Measurements from ENCODE around the gene BTBD17.

The BTBD17 gene

DNA sequence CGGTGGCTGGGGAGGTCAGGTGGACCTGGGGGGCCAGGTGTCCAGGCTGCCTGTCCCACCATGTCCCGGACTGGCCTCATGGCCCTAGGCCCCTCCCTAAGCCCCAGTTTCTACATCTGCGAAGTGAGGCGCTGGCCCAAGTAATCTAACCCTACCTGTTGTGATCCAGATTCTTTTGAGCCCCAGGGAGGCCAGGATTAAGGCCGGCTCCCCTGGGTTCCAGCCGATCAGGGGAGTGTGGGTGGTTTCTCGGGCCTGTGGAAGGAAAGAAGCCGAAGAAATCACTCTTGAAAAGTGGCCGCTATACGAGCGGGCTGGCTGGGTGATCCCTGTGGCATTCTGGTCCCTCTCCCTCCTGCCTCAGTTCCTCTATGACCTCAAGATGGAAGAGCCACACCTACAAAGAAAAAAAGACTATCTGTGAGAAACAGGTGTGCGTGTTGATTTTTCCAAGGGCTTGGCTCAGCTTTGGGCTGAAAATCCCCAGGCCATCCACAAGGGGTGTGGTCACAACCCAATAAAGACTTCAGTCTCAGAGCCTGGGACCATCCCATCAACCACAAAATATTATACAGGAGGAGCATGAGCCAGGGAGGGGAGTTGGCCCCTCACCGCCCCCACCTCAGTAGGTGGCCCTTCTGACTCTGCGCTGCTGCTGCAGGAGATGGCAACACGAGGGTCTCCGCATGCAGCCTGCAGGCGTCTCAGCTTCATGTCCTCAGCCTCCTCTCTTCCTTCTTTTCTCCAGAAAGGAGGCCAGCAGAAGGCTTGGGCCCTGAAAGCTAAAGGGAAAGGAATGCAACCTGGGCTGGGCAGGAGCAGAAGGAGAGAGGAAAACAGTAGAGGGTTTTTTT lies 25.9 kb upstream of the BTBD17 start:
- FAIRE-seq = no peak

DNA sequence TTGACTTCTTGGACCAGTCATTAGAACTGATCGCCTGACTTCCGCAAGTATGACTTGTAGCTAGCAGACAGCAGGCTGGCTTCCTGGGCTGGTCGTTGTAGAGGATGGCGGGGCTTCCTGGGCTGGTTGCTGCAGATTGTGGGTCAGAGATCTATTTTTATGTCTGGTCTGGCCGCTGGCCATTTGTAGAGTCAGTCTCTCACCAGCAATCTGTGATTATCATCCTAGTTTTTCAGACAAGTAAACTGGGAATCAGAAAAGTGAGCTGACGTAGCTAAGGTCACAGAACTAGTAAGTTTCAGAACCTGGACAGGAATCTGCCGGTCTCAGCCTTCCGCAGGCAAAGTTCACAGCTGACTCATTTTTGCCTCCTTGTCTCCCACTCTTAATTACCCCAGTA lies 24.7 kb upstream of the BTBD17 start:
- FAIRE-seq = no peak

DNA sequence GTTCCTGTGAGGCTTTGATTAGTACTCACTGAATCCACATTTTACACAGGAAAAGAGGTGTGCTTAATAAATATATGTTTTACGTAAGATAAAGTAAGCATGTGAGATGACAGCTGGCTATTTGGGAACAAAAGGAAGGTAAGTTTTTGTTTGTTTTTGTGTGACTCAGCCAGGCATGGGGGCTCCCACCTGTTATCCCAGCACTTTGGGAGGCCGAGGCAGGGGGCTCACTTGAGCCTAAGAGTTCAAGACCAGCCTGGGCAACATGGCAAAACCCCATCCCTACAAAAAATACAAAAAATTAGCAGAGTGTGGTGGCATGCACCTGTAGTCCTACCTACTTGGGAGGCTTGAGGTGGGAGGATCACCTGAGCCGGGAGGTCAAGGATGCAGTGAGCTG lies 23.5 kb upstream of the BTBD17 start:
- no peak for FAIRE-seq

DNA sequence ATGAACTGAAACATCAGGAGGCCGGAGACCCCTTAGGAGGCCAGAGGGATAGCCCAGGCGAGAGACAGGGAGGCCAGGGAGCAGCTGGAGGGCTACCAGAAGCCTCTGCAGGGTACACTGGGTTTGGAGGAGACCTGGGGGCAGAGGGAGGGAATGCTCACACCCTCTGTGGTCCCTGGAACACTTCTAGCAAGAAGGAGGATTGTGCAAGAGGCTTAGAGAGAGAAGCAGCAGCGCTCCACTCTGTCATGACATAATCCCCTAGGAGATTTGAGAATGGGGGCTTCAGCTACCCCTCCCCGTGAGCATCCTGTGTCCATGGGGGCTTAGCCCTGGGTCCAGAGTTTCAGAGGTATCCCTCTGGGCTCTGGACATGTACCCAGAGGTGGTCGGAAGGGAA lies 21.5 kb upstream of the BTBD17 start:
- FAIRE-seq = no peak

DNA sequence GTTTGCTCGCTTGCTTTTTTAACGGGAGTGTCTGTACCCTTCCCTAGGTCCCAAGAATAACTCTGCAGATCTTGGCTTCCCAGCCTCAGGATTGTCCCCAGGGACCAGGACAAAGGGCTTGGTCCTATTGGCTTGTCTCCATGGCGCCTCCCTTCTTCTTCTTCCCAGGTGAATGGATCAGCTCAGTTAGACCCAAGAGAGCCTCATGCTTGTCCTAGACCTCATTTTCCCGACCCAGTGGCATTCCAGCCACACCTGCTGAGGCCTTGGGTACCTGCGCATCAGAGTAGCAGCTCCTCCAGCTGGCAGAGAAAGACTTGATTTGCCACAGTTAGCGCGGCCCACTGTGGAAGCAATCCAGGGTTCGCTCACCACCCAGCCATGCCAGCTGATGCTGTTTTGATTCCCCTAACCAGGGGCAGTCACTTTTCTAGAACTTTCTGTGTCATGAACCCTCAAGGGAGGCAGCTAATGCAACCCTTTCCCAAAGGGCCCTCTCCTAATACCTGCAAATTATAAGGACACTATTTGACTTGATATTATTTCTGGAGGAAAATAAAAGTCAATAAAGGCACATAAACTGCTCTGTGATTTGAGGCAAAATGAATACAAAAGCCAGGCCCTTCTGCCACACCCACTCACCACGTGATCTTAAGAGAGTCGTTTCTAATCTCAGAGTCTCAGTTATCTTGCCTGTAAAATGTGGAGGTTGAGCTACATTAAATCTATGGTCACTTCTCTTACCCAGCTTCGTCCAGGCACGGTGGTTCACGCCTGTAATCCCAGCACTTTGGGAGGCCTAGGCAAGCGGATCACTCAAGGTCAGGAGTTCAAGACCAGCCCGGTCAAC lies 19.5 kb upstream of the BTBD17 start:
- FAIRE-seq = no peak

DNA sequence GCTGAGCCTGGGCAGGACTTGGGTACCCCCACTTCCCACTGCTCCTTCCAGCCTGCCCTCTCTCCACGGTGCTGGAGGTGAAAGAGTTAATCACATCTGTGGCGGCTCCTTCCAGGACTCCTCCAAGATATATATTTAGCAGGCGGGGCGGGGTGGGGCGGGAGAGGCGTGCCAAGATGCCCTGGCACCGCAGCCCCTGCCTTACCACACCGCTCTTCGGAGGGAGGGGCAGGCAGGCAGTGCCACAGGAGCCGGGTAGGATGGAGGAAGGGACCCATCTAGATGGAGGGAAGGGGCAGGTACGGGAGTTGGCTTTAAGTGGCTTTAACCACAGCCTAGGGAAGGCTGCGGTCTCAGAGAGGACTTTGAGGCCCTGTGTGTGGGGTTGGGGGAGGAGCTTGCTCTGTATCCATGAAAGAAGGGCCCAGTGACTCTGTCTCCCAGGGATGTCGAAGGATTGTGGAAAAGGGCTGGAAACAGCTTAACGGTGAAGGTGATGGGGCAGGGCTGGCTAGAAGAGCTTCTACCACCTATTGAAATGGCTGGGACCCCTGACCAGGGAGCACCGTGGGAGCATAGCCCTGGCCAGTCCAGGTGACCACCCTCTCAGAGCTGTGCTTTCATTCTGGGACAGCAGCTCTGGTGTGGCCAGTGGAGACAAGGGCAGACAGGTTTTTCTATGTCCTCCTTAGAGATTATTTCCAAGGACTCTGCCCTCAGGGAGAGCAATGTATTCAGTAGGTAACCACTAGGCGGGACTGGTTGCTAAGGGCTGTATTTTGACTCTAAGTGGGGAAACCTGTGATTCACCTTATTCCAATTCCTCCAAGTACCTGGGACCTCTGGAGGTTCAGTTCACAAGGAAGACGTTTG lies 18.7 kb upstream of the BTBD17 start:
- FAIRE-seq = no peak

DNA sequence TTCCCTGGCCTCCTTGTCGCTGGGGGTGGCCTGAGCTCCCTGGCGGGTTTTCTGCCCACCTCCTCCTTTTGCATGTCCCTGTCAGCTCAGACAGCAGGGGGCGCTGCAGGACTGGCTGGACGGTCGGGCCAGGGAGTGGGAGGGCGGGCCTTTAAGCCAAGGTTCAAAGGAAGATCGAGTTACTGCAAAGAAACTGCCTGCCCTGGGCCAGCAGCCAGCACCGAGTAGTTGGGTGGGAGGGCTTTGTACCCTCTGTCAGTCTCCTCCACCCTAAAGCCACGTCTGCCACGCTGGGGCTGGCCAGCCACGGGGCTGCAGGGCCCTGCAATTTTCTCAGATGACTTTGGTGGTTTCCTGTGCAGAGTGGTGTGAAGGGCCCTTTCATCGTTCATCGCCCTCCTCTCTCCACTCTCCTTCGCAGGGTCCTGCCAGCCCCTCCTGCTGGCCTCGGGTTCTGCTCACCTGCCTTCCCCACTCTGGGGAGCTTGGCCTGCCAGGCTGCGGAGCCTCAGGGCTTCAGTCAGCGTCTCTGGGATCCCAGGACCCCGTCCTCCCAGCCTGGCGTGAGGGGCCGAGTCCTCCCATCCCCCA lies 17.9 kb upstream of the BTBD17 start:
- no peak for FAIRE-seq

DNA sequence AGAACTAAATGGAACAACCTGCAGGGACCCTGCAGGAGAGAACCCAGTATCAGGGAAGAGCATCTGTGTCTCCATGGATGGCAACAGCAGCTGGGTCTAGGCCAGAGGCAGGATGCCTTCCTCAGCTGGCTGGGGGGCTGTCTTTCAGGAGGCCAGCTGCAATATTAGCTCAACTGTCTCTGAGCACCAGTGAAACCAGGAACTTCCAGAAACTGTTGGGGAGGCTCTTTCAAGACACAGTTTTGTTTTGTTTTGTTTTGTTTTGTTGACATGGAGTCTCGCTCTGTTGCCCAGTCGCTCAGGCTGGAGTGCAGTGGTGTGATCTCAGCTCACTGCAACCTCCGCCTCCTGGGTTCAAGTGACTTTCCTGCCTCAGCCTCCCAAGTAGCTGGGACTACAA lies 13.2 kb upstream of the BTBD17 start:
- no peak for FAIRE-seq

DNA sequence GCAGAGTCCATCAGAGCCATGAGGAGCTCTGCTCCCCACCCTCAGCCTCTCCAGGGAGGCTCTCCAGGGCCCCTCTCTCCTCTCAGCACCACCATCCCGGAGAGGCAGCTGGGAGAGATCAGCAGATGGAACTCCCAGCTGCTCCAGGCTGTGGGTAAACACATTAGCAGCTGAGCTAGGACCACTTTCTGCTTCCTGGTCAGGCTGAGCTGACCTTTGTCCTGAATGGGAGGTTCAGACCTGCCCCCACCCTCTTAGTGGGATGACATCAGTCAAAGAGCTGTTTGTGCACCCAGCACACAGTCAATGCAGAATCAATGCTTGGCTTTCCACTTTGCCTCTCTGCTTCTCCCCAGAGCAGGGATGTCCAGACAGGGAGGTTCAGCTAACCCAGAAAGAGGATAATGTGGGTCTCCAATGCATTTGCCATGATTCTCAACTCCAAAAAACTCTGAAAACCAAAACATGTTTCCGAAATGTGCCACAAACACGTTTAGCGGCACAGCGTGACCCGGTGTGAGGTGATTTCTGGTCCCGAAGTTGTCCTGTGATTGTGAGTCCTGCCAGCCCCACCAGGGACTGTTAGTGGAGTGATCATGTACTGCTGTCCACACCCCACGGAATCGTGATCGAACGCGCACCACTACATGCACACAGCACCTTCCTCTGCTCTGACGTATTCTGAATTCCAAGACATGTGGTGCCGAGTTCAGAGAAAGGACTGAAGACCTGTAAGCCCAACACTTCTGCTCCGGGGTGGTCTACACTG lies 12.4 kb upstream of the BTBD17 start:
- no peak for FAIRE-seq

DNA sequence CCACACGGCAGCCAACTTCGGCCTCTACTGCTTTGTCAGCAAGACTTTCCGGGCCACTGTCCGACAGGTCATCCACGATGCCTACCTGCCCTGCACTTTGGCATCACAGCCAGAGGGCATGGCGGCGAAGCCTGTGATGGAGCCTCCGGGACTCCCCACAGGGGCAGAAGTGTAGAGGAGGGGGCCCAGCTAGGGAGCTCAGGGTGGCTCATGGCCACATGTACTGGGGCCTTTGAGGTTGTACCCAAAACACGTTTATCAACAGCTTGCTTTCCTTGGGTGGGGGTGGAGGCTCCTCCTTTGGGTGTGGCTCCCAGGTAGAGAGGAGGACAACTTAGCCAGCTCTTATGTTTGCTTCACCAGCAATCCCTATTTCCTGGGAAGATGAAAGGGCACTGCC lies 10.8 kb upstream of the BTBD17 start:
- no peak for FAIRE-seq

DNA sequence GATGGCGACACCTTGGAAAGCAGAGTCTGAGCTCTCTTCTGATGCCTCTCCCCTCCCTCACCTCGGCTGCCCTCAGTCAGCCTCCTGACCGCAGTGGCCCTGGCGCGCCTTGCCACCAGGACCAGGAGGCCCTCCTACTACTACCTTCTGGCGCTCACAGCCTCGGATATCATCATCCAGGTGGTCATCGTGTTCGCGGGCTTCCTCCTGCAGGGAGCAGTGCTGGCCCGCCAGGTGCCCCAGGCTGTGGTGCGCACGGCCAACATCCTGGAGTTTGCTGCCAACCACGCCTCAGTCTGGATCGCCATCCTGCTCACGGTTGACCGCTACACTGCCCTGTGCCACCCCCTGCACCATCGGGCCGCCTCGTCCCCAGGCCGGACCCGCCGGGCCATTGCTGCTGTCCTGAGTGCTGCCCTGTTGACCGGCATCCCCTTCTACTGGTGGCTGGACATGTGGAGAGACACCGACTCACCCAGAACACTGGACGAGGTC lies 10.0 kb upstream of the BTBD17 start:
- no peak for FAIRE-seq

DNA sequence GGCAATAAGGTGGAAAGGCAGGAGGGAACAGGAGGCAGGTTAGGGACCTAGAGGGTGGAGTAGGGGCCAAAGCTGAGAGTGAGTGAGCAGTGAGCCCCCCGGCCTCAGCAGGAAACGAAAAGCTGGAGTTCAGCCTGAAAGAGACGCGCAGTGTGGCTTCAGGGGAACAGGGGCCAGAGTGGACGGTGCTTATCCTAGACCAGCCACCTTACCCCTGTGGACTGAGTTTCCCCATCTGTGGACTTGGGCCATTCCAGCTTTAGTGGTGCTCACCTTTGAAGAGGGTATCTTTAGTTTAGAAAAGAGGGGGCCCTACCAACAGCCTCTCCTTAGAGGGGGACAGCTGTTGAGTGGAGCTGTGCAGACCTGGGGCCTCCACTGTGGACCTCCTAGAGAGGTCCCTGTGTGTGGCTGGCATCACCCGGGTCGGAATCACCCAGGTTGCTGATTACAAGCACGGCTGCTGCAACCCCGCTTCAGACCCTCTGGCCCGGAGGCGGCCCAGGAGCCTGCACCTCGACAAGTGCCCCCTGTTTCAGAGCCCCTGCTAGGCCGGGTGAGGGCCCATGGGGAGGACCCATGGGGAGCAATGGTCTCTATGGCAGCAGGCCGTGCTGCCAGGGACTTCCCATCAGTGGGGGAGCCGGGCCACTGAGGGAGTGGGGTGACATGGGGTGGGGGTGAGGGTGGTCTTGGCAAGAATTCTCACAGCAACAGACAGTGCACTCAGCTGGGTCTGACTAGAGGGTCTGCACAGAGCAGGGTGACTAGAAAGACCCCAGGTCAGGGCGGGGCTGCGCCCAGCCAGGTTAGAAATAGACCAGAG lies 8.2 kb upstream of the BTBD17 start:
- FAIRE-seq = no peak

DNA sequence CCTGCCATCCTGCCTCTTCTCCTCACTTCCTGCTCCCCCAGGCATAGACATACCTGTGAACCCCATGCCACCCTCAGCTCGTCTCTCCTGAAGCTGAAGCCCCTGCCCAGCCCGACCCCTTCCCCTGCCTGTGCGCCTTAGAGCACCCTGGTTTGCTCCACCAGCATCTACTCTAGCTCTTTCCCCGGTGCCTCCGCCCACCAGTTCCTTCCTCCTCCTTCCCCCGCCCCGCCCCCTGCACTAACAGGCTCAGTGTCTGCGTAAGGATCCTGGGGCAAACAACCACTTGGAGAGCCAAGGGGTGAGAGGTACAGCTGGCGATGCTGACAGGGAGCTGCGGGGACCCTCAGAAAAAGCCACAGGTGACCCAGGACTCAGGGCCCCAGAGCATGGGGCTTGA lies 7.6 kb upstream of the BTBD17 start:
- FAIRE-seq = no peak

DNA sequence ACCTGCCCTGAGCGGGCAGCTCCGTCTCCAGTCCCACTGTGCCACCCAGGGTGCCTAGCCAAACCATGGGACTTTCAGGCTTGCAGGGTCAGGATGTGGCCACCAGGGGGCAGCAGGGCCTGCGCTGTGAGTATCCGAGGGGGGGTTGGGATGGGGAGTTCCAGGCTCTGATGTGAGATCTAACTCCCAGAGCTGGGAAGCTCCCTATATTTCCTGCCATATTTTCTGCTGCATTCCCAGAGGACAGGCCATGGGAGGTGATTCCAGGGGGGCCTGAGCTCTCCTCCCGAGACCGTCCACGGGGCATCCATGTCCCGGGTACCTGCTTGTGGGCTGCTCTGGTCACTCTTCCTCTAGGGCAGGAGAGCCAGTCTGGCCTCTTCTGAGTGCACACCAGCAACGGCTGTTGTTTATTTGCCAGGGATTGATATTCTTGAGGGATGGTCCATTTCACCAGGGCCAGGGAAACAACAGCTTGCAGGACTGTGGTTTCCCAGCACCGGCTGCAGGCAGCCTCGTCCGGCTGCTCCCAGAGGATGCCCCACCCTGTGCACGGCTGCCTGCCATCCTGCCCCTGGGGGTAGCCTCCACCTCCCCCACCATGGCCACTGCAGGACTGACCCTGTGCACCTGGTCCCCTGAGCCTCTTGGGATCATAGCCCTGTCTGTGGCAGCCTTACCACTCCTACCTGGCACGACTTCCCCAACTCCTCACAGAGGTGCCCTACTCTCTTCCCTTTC lies 6.8 kb upstream of the BTBD17 start:
- FAIRE-seq = no peak

DNA sequence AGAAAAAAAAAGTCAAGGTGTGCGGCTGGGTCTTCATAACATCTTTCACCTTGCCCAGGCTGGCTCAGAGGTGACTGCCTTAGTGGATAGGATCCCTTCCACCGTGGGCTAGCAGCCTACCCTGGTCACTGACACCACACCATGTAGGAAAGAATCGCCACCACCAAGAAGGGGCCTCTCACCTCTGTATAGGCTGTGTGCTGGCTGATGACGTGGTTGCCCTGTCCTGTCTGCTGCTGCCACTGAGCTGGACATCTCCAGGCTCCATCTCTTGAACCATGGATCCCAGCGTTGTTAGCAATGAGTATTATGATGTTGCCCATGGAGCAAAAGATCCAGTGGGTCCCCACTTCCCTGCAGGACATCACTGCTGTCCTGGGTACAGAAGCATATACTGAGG lies 5.5 kb upstream of the BTBD17 start, which contains the start of gene GPR142:
Gene GPR142, plus strand, starts transcription at position 301 of the 400 bp plus-strand sequence. CDS start 2,035 bp downstream, outside the sequence.
- no peak for FAIRE-seq

DNA sequence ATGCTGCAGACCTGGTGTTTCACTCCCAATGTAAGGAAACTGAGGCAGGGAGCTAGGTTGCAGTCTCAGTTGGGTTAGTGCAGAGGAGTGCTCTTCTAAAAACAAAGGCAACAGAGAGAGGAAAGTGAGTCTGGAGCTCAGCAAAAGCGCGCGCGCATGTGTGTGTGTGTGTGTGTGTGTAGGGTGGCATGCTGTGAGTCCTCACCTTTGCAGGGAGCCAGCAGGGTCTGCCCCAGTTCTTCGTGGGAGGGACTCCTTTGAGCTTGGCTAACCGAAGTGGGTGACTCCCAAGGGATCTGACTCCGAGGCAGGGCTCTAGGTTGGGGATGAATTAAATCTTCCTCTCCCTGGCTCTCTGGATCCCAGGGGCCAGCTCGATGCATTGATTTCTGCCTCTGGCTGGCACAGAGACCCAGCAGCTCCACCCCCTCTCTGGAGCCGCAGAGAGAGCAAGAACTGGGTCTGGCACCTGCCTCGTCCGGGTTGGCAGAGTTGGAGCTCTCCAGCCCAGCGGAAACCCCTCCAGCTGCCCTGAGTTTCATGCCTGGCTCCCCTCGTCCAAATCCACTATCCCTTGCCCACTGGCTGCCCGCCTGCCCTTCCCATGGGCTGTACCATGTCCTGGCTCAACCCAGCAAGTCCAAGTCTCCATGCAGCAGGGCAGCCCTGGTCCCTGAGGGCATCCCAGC lies 1.3 kb upstream of the BTBD17 start:
- no peak for FAIRE-seq

DNA sequence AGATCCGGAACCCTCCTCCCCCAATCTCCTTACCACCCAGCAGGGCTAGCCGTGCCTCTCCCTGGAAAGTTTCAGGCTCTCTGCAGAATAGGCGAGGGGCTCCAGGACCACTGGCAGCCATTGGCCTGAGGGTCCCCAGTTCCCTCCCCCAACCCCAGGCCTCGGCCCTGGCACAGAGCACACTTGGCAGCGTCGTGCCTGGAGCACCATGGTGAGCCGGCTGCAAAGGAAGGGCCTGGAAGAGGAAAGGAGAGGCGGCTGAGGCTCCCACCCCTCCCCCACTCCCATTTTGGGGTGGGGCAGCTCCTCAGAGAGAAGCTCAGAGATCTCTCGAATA lies 369 bp upstream of the BTBD17 start:
- FAIRE-seq = no peak

DNA sequence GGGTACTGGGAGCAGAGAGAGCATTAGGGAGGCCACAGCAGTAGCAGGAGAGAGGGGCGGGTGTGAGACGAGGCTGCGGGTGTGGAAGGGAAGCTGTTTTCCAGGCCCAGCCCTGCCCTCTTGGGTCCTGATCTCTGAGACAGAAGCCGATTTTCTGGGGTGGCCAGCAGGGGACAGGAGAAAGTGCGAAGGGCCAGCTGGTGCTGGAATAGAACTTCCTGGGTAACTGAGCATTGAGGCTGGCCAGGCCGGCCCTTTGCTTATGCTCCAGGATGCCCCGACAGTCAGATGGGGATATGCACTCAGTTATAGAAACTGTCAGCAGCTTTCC lies 804 bp downstream of the BTBD17 start:
- FAIRE-seq = no peak

DNA sequence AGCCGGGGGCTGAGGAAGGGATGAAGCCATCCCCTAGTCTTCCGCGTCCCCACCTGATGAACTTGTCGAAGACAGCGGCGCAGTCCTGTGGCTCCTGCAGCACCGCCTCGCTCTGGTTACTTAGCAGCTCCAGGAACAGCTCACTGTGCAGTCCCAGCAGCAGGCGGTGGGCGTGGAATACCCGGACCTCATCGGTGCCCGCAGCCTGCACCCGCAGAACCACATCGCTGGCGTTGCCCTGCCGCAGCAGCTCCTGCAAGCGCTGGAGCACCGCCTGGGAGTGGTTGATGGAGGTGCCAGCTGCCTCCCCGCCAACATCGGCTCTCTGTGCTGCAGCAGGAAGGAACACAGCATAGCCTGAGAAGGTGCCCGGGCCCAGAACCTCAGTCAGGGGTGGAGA lies 1.8 kb downstream of the BTBD17 start:
- no peak for FAIRE-seq

DNA sequence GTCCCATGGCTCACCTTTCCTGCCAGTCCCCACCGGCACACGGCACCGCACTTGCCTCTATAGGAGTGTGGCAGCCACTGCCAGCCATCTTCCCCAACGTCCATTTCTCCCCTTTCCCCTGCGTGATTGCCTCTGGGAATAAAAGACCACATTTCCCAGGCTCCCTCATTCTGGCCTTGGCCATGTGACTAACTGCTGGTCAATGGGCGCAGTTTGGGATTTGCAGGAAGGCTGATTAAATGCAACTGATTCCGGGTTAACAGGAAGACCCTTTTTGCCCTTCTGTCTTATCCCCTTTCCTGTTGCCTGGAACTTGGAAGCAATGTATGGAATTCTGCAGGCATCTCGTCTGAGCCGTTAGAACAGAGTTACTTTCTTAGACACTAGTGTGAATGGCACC lies 3.0 kb downstream of the BTBD17 start:
- FAIRE-seq = no peak

All from TTC549 (cell line).